HG02938 (cell line): ENCODE data around the gene SLC30A3.

ENCODE experiments used
- ATAC-seq: cut with Tn5 transposase; IDR thresholded peaks from one replicate; pipeline ENCODE4 v1.9.1; 2021; ENCODE audit warnings: mild to moderate bottlenecking, moderate library complexity; ENCODE audit not compliant: unreplicated experiment

The SLC30A3 gene

GRCh38 chr2:27236136-27236535 is 26.7 kb downstream of the SLC30A3 start:
- ATAC-seq, result no peak

- ATAC-seq, result no peak
Observed at GRCh38 chr2:27233341-27233740, 29.5 kb downstream of the SLC30A3 start.

- ATAC-seq, result no peak
Observed at GRCh38 chr2:27231921-27232320, 30.9 kb downstream of the SLC30A3 start.

GRCh38 chr2:27227501-27227900 is 35.3 kb downstream of the SLC30A3 start:
- no peak for ATAC-seq

GRCh38 chr2:27225526-27225925 is 37.3 kb downstream of the SLC30A3 start:
- ATAC-seq, result no peak

GRCh38 chr2:27223416-27223815 is 39.4 kb downstream of the SLC30A3 start:
- no peak for ATAC-seq

- no peak for ATAC-seq
Observed at GRCh38 chr2:27222407-27222806, 40.4 kb downstream of the SLC30A3 start.

GRCh38 chr2:27221166-27221565 is 41.7 kb downstream of the SLC30A3 start:
- ATAC-seq, result no peak

GRCh38 chr2:27220091-27220490 is 42.8 kb downstream of the SLC30A3 start:
- ATAC-seq, result no peak

GRCh38 chr2:27219091-27219490 is 43.8 kb downstream of the SLC30A3 start:
- ATAC-seq, result no peak

- no peak for ATAC-seq
Observed at GRCh38 chr2:27218614-27219013, 44.2 kb downstream of the SLC30A3 start.

- ATAC-seq, result peak; percentile 49
Observed at GRCh38 chr2:27217173-27218121, 45.4 kb downstream of the SLC30A3 start, which contains the start of gene CAD. Gene CAD (plus strand): TSS chr2:27217369. CDS start chr2:27217552, 183 bp downstream.

- no peak for ATAC-seq
Observed at GRCh38 chr2:27216416-27217137, 46.3 kb downstream of the SLC30A3 start.

- no peak for ATAC-seq
Observed at GRCh38 chr2:27214941-27215340, 47.9 kb downstream of the SLC30A3 start.

- ATAC-seq, result peak; percentile 32
Observed at GRCh38 chr2:27212626-27213471, 50.0 kb downstream of the SLC30A3 start.

- ATAC-seq, result peak; percentile 71
Observed at GRCh38 chr2:27211943-27212625, 50.8 kb downstream of the SLC30A3 start, which contains the start of the genes ATRAID and SLC5A6. Gene ATRAID (plus strand): TSS chr2:27212041. CDS start chr2:27212369, 328 bp downstream. Gene SLC5A6 (minus strand): TSS chr2:27212268. CDS start chr2:27207650, 4,618 bp downstream.

GRCh38 chr2:27211241-27211942 is 51.5 kb downstream of the SLC30A3 start:
- peak; percentile 52 for ATAC-seq

GRCh38 chr2:27209621-27210401 is 53.0 kb downstream of the SLC30A3 start:
- no peak for ATAC-seq
